ENCODE measurements around the gene EZH1. TPM values are rescaled to one million over a fixed set of nuclear protein-coding genes. Genes with fewer than 3 reads are reported as not detected.

The EZH1 gene
- total RNA-seq, 1 experiment from 2014 or later = 17.7 TPM

- no peak for DNase-seq (ENCODE audit: low read depth, low spot score)
- Histone ChIP-seq H3K4me1 (ENCODE audit: control insufficient read depth, insufficient read depth, low read length) (peaks cover 15% of the 10 kb centered on the region), H3K27me3 (ENCODE audit: control insufficient read depth, insufficient read depth, low read length) (no peaks in the 10 kb centered on the region), H3K4me3 (ENCODE audit: low read depth in 2 of 2, low read length in 2 of 2) (no peak overlapping the region), H3K9me3 (ENCODE audit: control insufficient read depth, insufficient read depth, low read depth, low read length) (no peaks in the 10 kb centered on the region), H3K36me3 (ENCODE audit: control insufficient read depth, insufficient read depth, low read length) (no peaks in the 10 kb centered on the region), H3K27ac (ENCODE audit: low read length) (no peak overlapping the region)
- no peak for TF ChIP-seq POLR2AphosphoS5 (IDR thresholded peaks at IDR 0.05; ENCODE audit: low read depth, low read length)
- no peak for TF ChIP-seq SIN3A (IDR thresholded peaks at IDR 0.05; ENCODE audit: borderline replicate concordance, insufficient read depth, low read depth, low read length)
- no peak for TF ChIP-seq CTCF (IDR thresholded peaks at IDR 0.05)
- no peak for TF ChIP-seq REST (IDR thresholded peaks at IDR 0.05; ENCODE audit: insufficient read depth in 1 of 2, low read depth in 2 of 2, low read length in 1 of 2)
- TF ChIP-seq TCF7L2 (IDR thresholded peaks at IDR 0.05; ENCODE audit: low read depth, low read length) = no peak
- in situ Hi-C loops (cut with HindIII; ENCODE audit: low pct_unique_long_range_greater_than_20kb, low sequenced_read_pairs) = no loop called here
- POLR2A ChIA-PET = no interaction called here
- ATAC-seq = no peak
- BruUV-seq (replicated peaks) = no TSS peak
- CTCF ChIA-PET = no interaction called here
- intact Hi-C loops (cut with micrococcal nuclease; ENCODE audit: unreplicated experiment) = no loop called here
Measured at GRCh38 chr17:42784811-42785592, 40.2 kb upstream of the EZH1 start.

DNA sequence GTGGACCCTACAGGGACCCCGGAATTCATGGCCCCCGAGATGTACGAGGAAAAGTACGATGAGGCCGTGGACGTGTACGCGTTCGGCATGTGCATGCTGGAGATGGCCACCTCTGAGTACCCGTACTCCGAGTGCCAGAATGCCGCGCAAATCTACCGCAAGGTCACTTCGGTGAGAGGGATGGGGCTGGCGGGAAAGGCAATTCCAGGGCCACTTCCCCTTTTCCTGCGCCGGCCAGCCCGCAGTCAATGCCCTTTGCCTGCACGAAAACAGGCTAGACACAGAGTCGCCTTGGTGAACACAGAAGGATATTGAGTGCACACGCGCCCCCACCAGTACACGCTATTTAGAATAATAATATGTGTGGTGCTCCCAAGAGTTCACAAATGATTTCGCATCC lies 39.6 kb upstream of the EZH1 start:
- DNase-seq (ENCODE audit: low read depth, low spot score) (no peak), ATAC-seq (no peak)
- no peak for TF ChIP-seq POLR2AphosphoS5 (IDR thresholded peaks at IDR 0.05; ENCODE audit: low read depth, low read length)
- intact Hi-C loops (cut with micrococcal nuclease; ENCODE audit: unreplicated experiment) (no loop called here), in situ Hi-C loops (cut with HindIII; ENCODE audit: low pct_unique_long_range_greater_than_20kb, low sequenced_read_pairs) (no loop called here)
- Histone ChIP-seq H3K4me3 (ENCODE audit: low read depth in 2 of 2, low read length in 2 of 2) (no peak overlapping the region), H3K9me3 (ENCODE audit: control insufficient read depth, insufficient read depth, low read depth, low read length) (no peaks in the 10 kb centered on the region), H3K27ac (ENCODE audit: low read length) (no peak overlapping the region), H3K36me3 (ENCODE audit: control insufficient read depth, insufficient read depth, low read length) (no peaks in the 10 kb centered on the region), H3K27me3 (ENCODE audit: control insufficient read depth, insufficient read depth, low read length) (no peaks in the 10 kb centered on the region), H3K4me1 (ENCODE audit: control insufficient read depth, insufficient read depth, low read length) (peaks cover 19% of the 10 kb centered on the region)
- ChIA-PET POLR2A (no interaction called here), CTCF (no interaction called here)
- BruUV-seq (replicated peaks) = no TSS peak

DNA sequence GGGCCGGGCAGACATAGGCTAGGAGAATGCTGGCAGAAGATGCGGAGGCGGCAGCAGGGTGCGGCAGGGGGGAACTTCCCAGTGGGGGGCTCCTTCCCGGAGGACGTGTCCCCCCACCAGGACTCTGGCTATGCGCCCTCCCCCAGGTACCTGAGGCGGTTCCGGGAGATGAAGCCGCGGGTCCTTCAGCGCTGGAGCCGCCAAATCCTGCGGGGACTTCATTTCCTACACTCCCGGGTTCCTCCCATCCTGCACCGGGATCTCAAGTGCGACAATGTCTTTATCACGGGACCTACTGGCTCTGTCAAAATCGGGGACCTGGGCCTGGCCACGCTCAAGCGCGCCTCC lies 38.9 kb upstream of the EZH1 start:
- no peaks in the 10 kb centered on the region for H3K27me3 ChIP-seq (ENCODE audit: control insufficient read depth, insufficient read depth, low read length)
- in situ Hi-C loops (cut with HindIII; ENCODE audit: low pct_unique_long_range_greater_than_20kb, low sequenced_read_pairs) (no loop called here), intact Hi-C loops (cut with micrococcal nuclease; ENCODE audit: unreplicated experiment) (no loop called here)
- no peak overlapping the region for H3K27ac ChIP-seq (ENCODE audit: low read length)
- BruUV-seq (replicated peaks) = no TSS peak
- DNase-seq (ENCODE audit: low read depth, low spot score) = no peak
- POLR2A ChIA-PET = no interaction called here
- peaks cover 19% of the 10 kb centered on the region for H3K4me1 ChIP-seq (ENCODE audit: control insufficient read depth, insufficient read depth, low read length)
- TF ChIP-seq SIN3A (IDR thresholded peaks at IDR 0.05; ENCODE audit: borderline replicate concordance, insufficient read depth, low read depth, low read length) = no peak
- no peak for TF ChIP-seq TCF7L2 (IDR thresholded peaks at IDR 0.05; ENCODE audit: low read depth, low read length)
- no peak for TF ChIP-seq CTCF (IDR thresholded peaks at IDR 0.05)
- no peak for TF ChIP-seq POLR2AphosphoS5 (IDR thresholded peaks at IDR 0.05; ENCODE audit: low read depth, low read length)
- no peak for TF ChIP-seq REST (IDR thresholded peaks at IDR 0.05; ENCODE audit: insufficient read depth in 1 of 2, low read depth in 2 of 2, low read length in 1 of 2)
- H3K9me3 ChIP-seq (ENCODE audit: control insufficient read depth, insufficient read depth, low read depth, low read length) = no peaks in the 10 kb centered on the region
- H3K4me3 ChIP-seq (ENCODE audit: low read depth in 2 of 2, low read length in 2 of 2) = no peak overlapping the region
- H3K36me3 ChIP-seq (ENCODE audit: control insufficient read depth, insufficient read depth, low read length) = no peaks in the 10 kb centered on the region
- ATAC-seq = no peak
- CTCF ChIA-PET = no interaction called here
